CD14-positive monocyte (primary cell): Measurements from ENCODE around the gene TEX19. TPM values are rescaled to one million over a fixed set of nuclear protein-coding genes. Genes with fewer than 3 reads are reported as not detected.

Experiments
- DNase-seq, 3 donors: peaks; one replicate each; pipeline ENCODE4 v3.0.0-alpha.2; 2011 to 2022
- H2AFZ ChIP-seq: 2 replicates; pipeline ENCODE4 v1.6.0; 2012; ENCODE audit warnings: mild to moderate bottlenecking, low read depth, low read length, inconsistent platforms; ENCODE audit not compliant: insufficient read depth, poor library complexity, severe bottlenecking
- H3K27ac ChIP-seq, 2 donors: 1 replicate in 1 of 2; 2 replicates in 1 of 2; pipeline ENCODE4 v1.5.1; 2012 to 2013; ENCODE audit warnings: low read length in 2 of 2, control low read depth in 1 of 2, inconsistent platforms in 1 of 2, low read depth in 1 of 2, mild to moderate bottlenecking in 1 of 2
- H3K27me3 ChIP-seq, 2 donors: one replicate each; pipeline versions ENCODE4 v1.6.0 to v1.6.1; 2011 to 2013; ENCODE audit warnings: low read length in 2 of 2; ENCODE audit not compliant: control insufficient read depth in 2 of 2, insufficient read depth in 2 of 2
- H3K36me3 ChIP-seq, 2 donors: replicated peaks in 1 of 2; 1 replicate in 1 of 2; 2 replicates in 1 of 2; pipeline versions ENCODE4 v1.5.1 to v1.6.1; 2012 to 2013; ENCODE audit warnings: low read length in 2 of 2, control low read depth in 1 of 2, inconsistent platforms in 1 of 2, mild to moderate bottlenecking in 1 of 2; ENCODE audit not compliant: insufficient read depth in 2 of 2, control insufficient read depth in 1 of 2
- H3K4me1 ChIP-seq, 2 donors: 1 replicate in 1 of 2; 2 replicates in 1 of 2; pipeline versions ENCODE4 v1.5.1 to v1.6.1; 2012 to 2013; ENCODE audit warnings: low read length in 2 of 2, control low read depth in 1 of 2, inconsistent platforms in 1 of 2, mild to moderate bottlenecking in 1 of 2, moderate library complexity in 1 of 2; ENCODE audit not compliant: insufficient read depth in 2 of 2, control insufficient read depth in 1 of 2
- H3K4me2 ChIP-seq: replicated peaks from 2 replicates; pipeline ENCODE3; 2012; ENCODE audit warnings: low read length, moderate library complexity, mild to moderate bottlenecking; ENCODE audit not compliant: poor library complexity, severe bottlenecking; ENCODE audit errors: extremely low read depth
- H3K4me3 ChIP-seq, 3 experiments: fragments of 200-600 bp in 1 of 3; sonication (generic) in 1 of 3; replicated peaks in 1 of 3; 1 replicate in 2 of 3; 2 replicates in 1 of 3; pipeline ENCODE4 v1.5.1; 2011 to 2013; ENCODE audit warnings: low read length in 3 of 3, mild to moderate bottlenecking in 3 of 3, control low read depth in 2 of 3, low read depth in 2 of 3, inconsistent platforms in 1 of 3, moderate library complexity in 1 of 3
- H3K79me2 ChIP-seq: 2 replicates; pipeline ENCODE4 v1.6.0; 2012; ENCODE audit warnings: mild to moderate bottlenecking, control low read depth, inconsistent platforms, low read length, moderate library complexity; ENCODE audit not compliant: insufficient read depth
- H3K9ac ChIP-seq: 2 replicates; pipeline ENCODE4 v1.6.0; 2017; ENCODE audit warnings: low read length, mild to moderate bottlenecking; ENCODE audit not compliant: insufficient read depth, poor library complexity, severe bottlenecking
- H3K9me3 ChIP-seq, 2 donors: replicated peaks in 1 of 2; 1 replicate in 1 of 2; 2 replicates in 1 of 2; pipeline versions ENCODE4 v1.5.1 to v1.6.1; 2012 to 2013; ENCODE audit warnings: low read length in 2 of 2, control low read depth in 1 of 2; ENCODE audit not compliant: control insufficient read depth in 1 of 2, insufficient read depth in 1 of 2
- H4K20me1 ChIP-seq: 2 replicates; pipeline ENCODE4 v1.6.0; 2012; ENCODE audit warnings: mild to moderate bottlenecking, low read length, control low read depth, moderate library complexity; ENCODE audit not compliant: insufficient read depth
- H3K27ac Mint-ChIP-seq, 7 donors: one replicate each; pipeline ENCODE4 v1.8.0; 2020; ENCODE audit warnings: mild to moderate bottlenecking in 7 of 7, mixed read lengths in 7 of 7, moderate library complexity in 6 of 7, inconsistent platforms in 2 of 7
- H3K27me3 Mint-ChIP-seq, 3 donors: one replicate each; pipeline ENCODE4 v1.8.0; 2021 to 2022; ENCODE audit warnings: low read depth in 3 of 3, mild to moderate bottlenecking in 3 of 3, mixed read lengths in 3 of 3, moderate library complexity in 3 of 3, inconsistent platforms in 1 of 3
- H3K36me3 Mint-ChIP-seq, 2 donors: one replicate each; pipeline ENCODE4 v1.8.0; 2020; ENCODE audit warnings: mixed read lengths in 2 of 2, inconsistent platforms in 1 of 2, mild to moderate bottlenecking in 1 of 2
- H3K4me1 Mint-ChIP-seq: one replicate; pipeline ENCODE4 v1.8.0; 2020; ENCODE audit warnings: mild to moderate bottlenecking, mixed read lengths
- H3K4me3 Mint-ChIP-seq, 2 donors: one replicate each; pipeline ENCODE4 v1.8.0; 2020; ENCODE audit warnings: mild to moderate bottlenecking in 2 of 2, mixed read lengths in 2 of 2, moderate library complexity in 1 of 2
- H3K9me3 Mint-ChIP-seq, 7 donors: one replicate each; pipeline ENCODE4 v1.8.0; 2020 to 2022; ENCODE audit warnings: mixed read lengths in 7 of 7, mild to moderate bottlenecking in 6 of 7, moderate library complexity in 6 of 7, inconsistent platforms in 2 of 7
- CTCF ChIP-seq: fragments of 200-600 bp; IDR thresholded peaks from one replicate; pipeline ENCODE4 v1.8.0; 2022; ENCODE audit warnings: antibody characterized with exemption, mild to moderate bottlenecking
- WGBS: methylation state at CpG from one replicate; pipeline ENCODE4 v1.1.5; 2013; ENCODE audit warnings: missing lambda C conversion rate; ENCODE audit not compliant: insufficient coverage; 5-methylcytosine and 5-hydroxymethylcytosine counted together
- intact Hi-C, 2 donors: fragments of 100-400 bp; cut with micrococcal nuclease; formaldehyde crosslinking; loops; one replicate each; pipeline versions ENCODE4 v1.15.0 to v1.15.1; 2023
- polyA plus RNA-seq, 3 donors: library from polyadenylated mRNA; depleted of rRNA in 1 of 3; unstranded in 2 of 3; stranded (reverse) in 1 of 3; fragments of 300-500 nt in 2 of 3; fragments of >200 nt in 1 of 3; fragmentation: Illumina TruSeq in 2 of 3; gene quantifications; 1 replicate in 2 of 3; 2 replicates in 1 of 3; pipeline ENCODE4 v1.2.3, GENCODE V29; 2012 to 2021

Gene TEX19
- polyA plus RNA-seq, 3 donors, result not detected

- H3K9me3 Mint-ChIP-seq, result peaks cover 0 to 8% (median 0%) of the 10 kb centered on the region in 7 donors
- peaks cover 0 to 29% of the 10 kb centered on the region in 2 donors for H3K27me3 ChIP-seq
- 62% methylated on average over 18 of the region's 26 CpGs for WGBS
- H3K36me3 Mint-ChIP-seq, result no peaks in the 10 kb centered on the region
- no peaks in the 10 kb centered on the region for H3K9me3 ChIP-seq
- no peak overlapping the region for H3K9ac ChIP-seq
- no peak overlapping the region for H3K4me3 ChIP-seq
- no peak overlapping the region for H3K4me2 ChIP-seq
- no peak for TF ChIP-seq CTCF
- H3K36me3 ChIP-seq, result no peaks in the 10 kb centered on the region
- H3K4me3 Mint-ChIP-seq, result no peak overlapping the region
- peaks cover 10 to 11% of the 10 kb centered on the region in 2 donors for H3K4me1 ChIP-seq
- H3K27ac Mint-ChIP-seq, result no peak overlapping the region
- no peaks in the 10 kb centered on the region for H3K79me2 ChIP-seq
- no peak overlapping the region for H2AFZ ChIP-seq
- DNase-seq, result no peak
- H4K20me1 ChIP-seq, result no peaks in the 10 kb centered on the region
- peaks cover 24 to 50% (median 35%) of the 10 kb centered on the region in 3 donors for H3K27me3 Mint-ChIP-seq
- H3K4me1 Mint-ChIP-seq, result peaks cover 14% of the 10 kb centered on the region
- H3K27ac ChIP-seq, result no peak overlapping the region
- intact Hi-C loops, result no loop called here
Observed at GRCh38 chr17:82385559-82386254, 26.7 kb downstream of the TEX19 start.

- no peak overlapping the region for H3K4me3 Mint-ChIP-seq
- H3K36me3 ChIP-seq, result no peaks in the 10 kb centered on the region
- no peak overlapping the region for H3K4me3 ChIP-seq
- TF ChIP-seq CTCF, result no peak
- H3K27ac Mint-ChIP-seq, result no peak overlapping the region
- 84% methylated on average over 9 of the region's 17 CpGs for WGBS
- H3K4me1 ChIP-seq, result peaks cover 10 to 11% of the 10 kb centered on the region in 2 donors
- no peak for DNase-seq
- H3K4me2 ChIP-seq, result no peak overlapping the region
- H3K36me3 Mint-ChIP-seq, result peaks cover 0 to under 1% of the 10 kb centered on the region in 2 donors
- H3K9me3 Mint-ChIP-seq, result peaks cover 0 to 7% (median 0%) of the 10 kb centered on the region in 7 donors
- no peak overlapping the region for H2AFZ ChIP-seq
- H3K9ac ChIP-seq, result no peak overlapping the region
- no peak overlapping the region for H3K27ac ChIP-seq
- no peaks in the 10 kb centered on the region for H4K20me1 ChIP-seq
- no peaks in the 10 kb centered on the region for H3K79me2 ChIP-seq
- no peaks in the 10 kb centered on the region for H3K9me3 ChIP-seq
- peaks cover 14% of the 10 kb centered on the region for H3K4me1 Mint-ChIP-seq
- peaks cover 0 to 29% of the 10 kb centered on the region in 2 donors for H3K27me3 ChIP-seq
- peaks cover 21 to 49% (median 32%) of the 10 kb centered on the region in 3 donors for H3K27me3 Mint-ChIP-seq
- intact Hi-C loops, result no loop called here
Observed at GRCh38 chr17:82386255-82386831, 27.3 kb downstream of the TEX19 start.
